Ascending aorta (tissue), 2 donors: Measurements from ENCODE around the gene SEPTIN11. TPM values are rescaled to one million over a fixed set of nuclear protein-coding genes. Genes with fewer than 3 reads are reported as not detected.

ENCODE experiments used
- DNase-seq, 2 donors: peaks; one replicate each; pipeline ENCODE4 v3.0.0-alpha.2; 2019; ENCODE audit warnings: low spot score in 2 of 2
- H3K27ac ChIP-seq, 2 donors: fragments of 200-600 bp; sonication (generic); one replicate each; pipeline ENCODE4 v1.5.1; 2016 to 2017; ENCODE audit warnings: mild to moderate bottlenecking in 1 of 2
- H3K27me3 ChIP-seq: fragments of 200-600 bp; sonication (generic); one replicate; pipeline ENCODE4 v1.5.1; 2017
- H3K36me3 ChIP-seq, 2 donors: fragments of 200-600 bp; sonication (generic); one replicate each; pipeline ENCODE4 v1.5.1; 2016
- H3K4me1 ChIP-seq, 2 donors: fragments of 200-600 bp; sonication (generic); one replicate each; pipeline ENCODE4 v1.5.1; 2016 to 2017; ENCODE audit warnings: mild to moderate bottlenecking in 1 of 2
- H3K4me3 ChIP-seq, 2 donors: fragments of 200-600 bp; sonication (generic); one replicate each; pipeline ENCODE4 v1.5.1; 2016 to 2017; ENCODE audit warnings: mild to moderate bottlenecking in 1 of 2
- H3K9me3 ChIP-seq, 2 donors: fragments of 200-600 bp; sonication (generic); one replicate each; pipeline ENCODE4 v1.5.1; 2016
- intact Hi-C: fragments of 100-400 bp; cut with DNase I; formaldehyde crosslinking; loops from one replicate; pipeline ENCODE4 v1.15.1; 2023
- total RNA-seq: library from RNA; depleted of rRNA; stranded (reverse); fragments of >200 nt; gene quantifications from one replicate; pipeline ENCODE4 v1.1.0, GENCODE V29; 2016
- TF ChIP-seq, protein P1 (sequence below), 3 experiments: fragments of 200-600 bp in 2 of 3; fragments of 450-650 bp in 1 of 3; sonication (generic) in 2 of 3; IDR thresholded peaks; one replicate each; pipeline ENCODE4 v1.5.1; 2016 to 2019; ENCODE audit warnings: antibody characterized with exemption in 3 of 3, mild to moderate bottlenecking in 1 of 3, moderate library complexity in 1 of 3

SEPTIN11 gene
- total RNA-seq, 1 donor from 2014 or later: 48.0 TPM

- no peaks in the 10 kb centered on the region for H3K36me3 ChIP-seq
- intact Hi-C loops: no loop called here
- no peak overlapping the region for H3K4me3 ChIP-seq
- H3K4me1 ChIP-seq: no peaks in the 10 kb centered on the region
- H3K27ac ChIP-seq: no peak overlapping the region
- no peaks in the 10 kb centered on the region for H3K27me3 ChIP-seq
- H3K9me3 ChIP-seq: no peaks in the 10 kb centered on the region
- TF ChIP-seq, protein P1, sequence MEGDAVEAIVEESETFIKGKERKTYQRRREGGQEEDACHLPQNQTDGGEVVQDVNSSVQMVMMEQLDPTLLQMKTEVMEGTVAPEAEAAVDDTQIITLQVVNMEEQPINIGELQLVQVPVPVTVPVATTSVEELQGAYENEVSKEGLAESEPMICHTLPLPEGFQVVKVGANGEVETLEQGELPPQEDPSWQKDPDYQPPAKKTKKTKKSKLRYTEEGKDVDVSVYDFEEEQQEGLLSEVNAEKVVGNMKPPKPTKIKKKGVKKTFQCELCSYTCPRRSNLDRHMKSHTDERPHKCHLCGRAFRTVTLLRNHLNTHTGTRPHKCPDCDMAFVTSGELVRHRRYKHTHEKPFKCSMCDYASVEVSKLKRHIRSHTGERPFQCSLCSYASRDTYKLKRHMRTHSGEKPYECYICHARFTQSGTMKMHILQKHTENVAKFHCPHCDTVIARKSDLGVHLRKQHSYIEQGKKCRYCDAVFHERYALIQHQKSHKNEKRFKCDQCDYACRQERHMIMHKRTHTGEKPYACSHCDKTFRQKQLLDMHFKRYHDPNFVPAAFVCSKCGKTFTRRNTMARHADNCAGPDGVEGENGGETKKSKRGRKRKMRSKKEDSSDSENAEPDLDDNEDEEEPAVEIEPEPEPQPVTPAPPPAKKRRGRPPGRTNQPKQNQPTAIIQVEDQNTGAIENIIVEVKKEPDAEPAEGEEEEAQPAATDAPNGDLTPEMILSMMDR (IDR thresholded peaks at IDR 0.05): no peak
- no peak for DNase-seq
These were observed 17.8 kb upstream of the SEPTIN11 start for GRCh38 chr4:76931576-76932276.

- H3K4me3 ChIP-seq: no peak overlapping the region
- intact Hi-C loops: no loop called here
These were observed 10.4 kb upstream of the SEPTIN11 start for GRCh38 chr4:76939184-76939583.

DNA sequence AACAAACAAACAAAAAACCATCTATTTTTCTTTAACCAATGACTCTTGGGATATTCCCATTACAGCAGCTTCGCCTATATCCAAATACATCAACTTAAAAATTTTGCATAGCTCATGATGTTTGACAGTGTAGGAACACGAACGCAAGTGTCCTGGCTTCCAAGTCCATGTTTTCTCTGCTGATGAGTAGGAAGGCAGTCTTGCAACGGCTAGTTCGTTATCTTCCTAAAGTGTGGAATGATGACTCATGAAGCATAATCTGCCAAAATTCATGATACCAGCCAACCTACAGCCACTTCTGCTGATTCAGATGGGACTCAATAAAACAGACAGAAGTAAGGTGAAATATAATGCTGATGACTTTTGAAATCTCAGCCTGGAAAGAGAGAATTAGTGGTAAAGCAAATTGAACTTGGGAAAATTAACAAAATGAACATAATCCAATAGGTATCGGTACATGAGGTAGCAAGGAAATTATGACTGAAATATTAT, 6.4 kb upstream of the SEPTIN11 start:
- H3K27ac ChIP-seq: no peak overlapping the region
- no peak overlapping the region for H3K4me3 ChIP-seq
- TF ChIP-seq, protein P1 (IDR thresholded peaks at IDR 0.05): no peak
- H3K9me3 ChIP-seq: peaks cover 0 to 11% of the 10 kb centered on the region in 2 donors
- no peaks in the 10 kb centered on the region for H3K36me3 ChIP-seq
- no peak for DNase-seq
- H3K27me3 ChIP-seq: no peaks in the 10 kb centered on the region
- intact Hi-C loops: loop anchor here (10.0 kb wide), 1 partner anchor 328 kb away; no protein-coding TSS in a partner anchor
- H3K4me1 ChIP-seq: peaks cover 2 to 3% of the 10 kb centered on the region in 2 donors

More at GRCh38 chr4:76939184-76939583, 10.4 kb upstream of the SEPTIN11 start:
- no peak for DNase-seq
- Histone ChIP-seq H3K36me3 (no peaks in the 10 kb centered on the region), H3K27me3 (no peaks in the 10 kb centered on the region), H3K27ac (no peak overlapping the region), H3K4me1 (no peaks in the 10 kb centered on the region), H3K9me3 (peaks cover 0 to 11% of the 10 kb centered on the region in 2 donors)
- TF ChIP-seq, protein P1 (IDR thresholded peaks at IDR 0.05): no peak

GRCh38 chr4:76943790-76944189, 5.8 kb upstream of the SEPTIN11 start:
- peaks cover 4 to 5% of the 10 kb centered on the region in 2 donors for H3K4me1 ChIP-seq
- H3K9me3 ChIP-seq: peaks cover 0 to 11% of the 10 kb centered on the region in 2 donors
- TF ChIP-seq, protein P1 (IDR thresholded peaks at IDR 0.05): no peak
- intact Hi-C loops: loop anchor here (10.0 kb wide), 1 partner anchor 329 kb away; no protein-coding TSS in a partner anchor
- no peak overlapping the region for H3K4me3 ChIP-seq
- DNase-seq: no peak
- H3K27me3 ChIP-seq: no peaks in the 10 kb centered on the region
- no peak overlapping the region for H3K27ac ChIP-seq
- H3K36me3 ChIP-seq: no peaks in the 10 kb centered on the region

DNA sequence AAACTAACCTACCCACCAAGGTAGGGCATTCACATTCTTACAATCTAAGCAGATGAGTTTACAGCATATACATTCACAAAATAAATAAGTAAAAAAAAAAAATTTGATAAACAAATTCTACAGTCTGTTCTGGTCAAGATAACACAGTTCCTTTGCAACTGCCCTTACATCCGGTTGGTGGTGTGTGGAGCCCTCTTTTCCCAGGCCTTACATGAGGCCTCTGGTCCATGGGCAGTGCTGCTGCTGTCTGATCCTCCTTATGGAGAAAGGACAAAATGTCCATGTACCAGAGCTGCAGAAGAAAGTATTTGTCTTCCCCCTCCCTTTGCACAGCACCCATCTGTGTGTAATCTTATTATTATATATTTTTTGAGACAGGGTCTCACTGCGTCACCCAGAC, 2.2 kb upstream of the SEPTIN11 start:
- no peaks in the 10 kb centered on the region for H3K9me3 ChIP-seq
- no peak overlapping the region for H3K4me3 ChIP-seq
- DNase-seq: no peak
- no peaks in the 10 kb centered on the region for H3K36me3 ChIP-seq
- TF ChIP-seq, protein P1 (IDR thresholded peaks at IDR 0.05): no peak
- no peaks in the 10 kb centered on the region for H3K27me3 ChIP-seq
- peaks cover 4 to 18% of the 10 kb centered on the region in 2 donors for H3K4me1 ChIP-seq
- no peak overlapping the region for H3K27ac ChIP-seq
- intact Hi-C loops: loop anchor here (5.0 to 10.0 kb wide), 4 partner anchors 115 to 333 kb away; no protein-coding TSS in a partner anchor
